Measurements from ENCODE around the gene CLEC7A. TPM values are rescaled to one million over a fixed set of nuclear protein-coding genes. Genes with fewer than 3 reads are reported as not detected.

CLEC7A gene
- total RNA-seq, 2 experiments from 2014 or later = not detected

DNA sequence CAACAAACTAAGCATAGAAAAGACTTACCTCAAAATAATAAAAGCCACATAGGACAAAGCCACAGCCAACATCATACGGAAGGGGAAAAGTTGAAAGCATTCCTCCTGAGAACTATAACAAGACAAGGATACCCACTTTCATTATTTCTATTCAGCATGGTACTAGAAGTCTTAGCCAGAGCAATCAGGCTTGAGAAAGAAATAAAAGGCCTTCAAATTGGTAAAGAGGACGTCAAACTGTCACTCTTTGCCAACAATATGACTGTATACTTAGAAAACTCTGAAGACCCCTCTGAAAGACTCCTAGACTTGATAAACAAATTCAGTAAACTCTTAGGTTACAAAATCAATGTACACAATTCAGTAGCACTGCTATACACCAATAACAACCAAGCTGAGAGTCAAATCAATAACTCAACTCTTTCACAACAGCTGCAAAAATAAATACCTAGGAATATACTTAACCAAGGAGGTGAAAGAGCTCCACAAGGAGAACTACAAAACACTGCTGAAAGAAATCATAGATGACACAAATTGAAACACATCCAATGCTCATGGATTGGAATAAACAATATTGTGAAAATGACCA, 19.6 kb downstream of the CLEC7A start:
- H3K4me3 Mint-ChIP-seq = no peak overlapping the region
- no peak for DNase-seq
- CTCF ChIA-PET = no interaction called here
- no peak overlapping the region for H3K27ac Mint-ChIP-seq
- peaks cover 2% of the 10 kb centered on the region for H3K9me3 Mint-ChIP-seq
- no peaks in the 10 kb centered on the region for H3K27me3 Mint-ChIP-seq (ENCODE audit: low read depth)
- intact Hi-C loops (cut with micrococcal nuclease) = no loop called here
- H3K4me1 Mint-ChIP-seq (ENCODE audit: low read depth) = no peaks in the 10 kb centered on the region
- no peaks in the 10 kb centered on the region for H3K36me3 Mint-ChIP-seq (ENCODE audit: low read depth)

DNA sequence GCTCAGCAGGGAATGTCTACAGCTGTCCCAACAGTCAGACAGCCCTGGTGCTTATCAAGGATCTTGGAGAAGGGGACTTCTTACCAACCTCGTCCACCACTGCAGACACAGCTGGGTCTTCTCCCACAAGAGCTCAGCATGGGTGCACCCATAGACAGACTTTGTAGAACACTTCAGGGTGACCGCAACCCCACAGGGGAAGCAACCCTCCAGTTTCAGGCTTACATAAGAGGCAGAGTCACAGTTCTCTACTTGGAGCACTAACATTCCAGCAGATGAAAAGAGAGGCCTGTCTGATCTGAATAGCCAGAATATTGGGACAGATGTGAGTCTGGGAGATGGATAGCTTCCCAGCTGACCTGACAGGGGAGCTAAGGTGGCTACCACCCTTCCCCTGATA, 27.7 kb downstream of the CLEC7A start:
- Mint-ChIP-seq H3K4me1 (ENCODE audit: low read depth) (no peaks in the 10 kb centered on the region), H3K4me3 (no peak overlapping the region), H3K27me3 (ENCODE audit: low read depth) (peaks cover 3% of the 10 kb centered on the region), H3K9me3 (peaks cover 2% of the 10 kb centered on the region), H3K27ac (no peak overlapping the region), H3K36me3 (ENCODE audit: low read depth) (no peaks in the 10 kb centered on the region)
- CTCF ChIA-PET = no interaction called here
- DNase-seq = no peak
- intact Hi-C loops (cut with micrococcal nuclease) = no loop called here

DNA sequence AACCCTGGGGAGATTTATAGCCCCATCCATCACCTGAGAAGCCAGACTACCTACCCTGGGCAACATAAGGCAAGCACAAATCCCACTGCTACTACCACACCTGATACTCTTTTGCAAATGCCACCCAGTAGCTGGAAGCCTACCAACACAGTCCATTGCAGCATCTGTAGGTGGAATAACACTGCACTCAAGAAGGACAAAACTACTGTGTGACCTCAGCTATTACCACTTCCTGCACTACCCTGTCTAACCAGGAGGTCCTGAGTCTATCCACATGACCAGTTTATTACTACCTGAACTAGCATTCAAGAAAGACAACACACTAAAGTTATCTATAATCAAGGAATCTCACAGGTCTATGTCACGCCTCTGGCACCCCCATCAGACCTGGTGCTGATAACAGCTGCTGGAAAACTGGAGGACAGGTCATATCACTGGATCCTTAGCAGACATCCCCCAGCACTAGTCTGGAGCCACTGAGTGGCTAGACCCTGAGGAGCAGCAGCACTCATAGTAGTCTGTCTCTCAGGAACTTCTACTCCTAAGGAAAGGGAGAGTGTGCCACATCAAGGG, 28.3 kb downstream of the CLEC7A start:
- no peaks in the 10 kb centered on the region for H3K9me3 Mint-ChIP-seq
- CTCF ChIA-PET = no interaction called here
- no peaks in the 10 kb centered on the region for H3K36me3 Mint-ChIP-seq (ENCODE audit: low read depth)
- intact Hi-C loops (cut with micrococcal nuclease) = no loop called here
- no peak overlapping the region for H3K27ac Mint-ChIP-seq
- no peak for DNase-seq
- no peaks in the 10 kb centered on the region for H3K4me1 Mint-ChIP-seq (ENCODE audit: low read depth)
- H3K27me3 Mint-ChIP-seq (ENCODE audit: low read depth) = peaks cover 3% of the 10 kb centered on the region
- H3K4me3 Mint-ChIP-seq = no peak overlapping the region

DNA sequence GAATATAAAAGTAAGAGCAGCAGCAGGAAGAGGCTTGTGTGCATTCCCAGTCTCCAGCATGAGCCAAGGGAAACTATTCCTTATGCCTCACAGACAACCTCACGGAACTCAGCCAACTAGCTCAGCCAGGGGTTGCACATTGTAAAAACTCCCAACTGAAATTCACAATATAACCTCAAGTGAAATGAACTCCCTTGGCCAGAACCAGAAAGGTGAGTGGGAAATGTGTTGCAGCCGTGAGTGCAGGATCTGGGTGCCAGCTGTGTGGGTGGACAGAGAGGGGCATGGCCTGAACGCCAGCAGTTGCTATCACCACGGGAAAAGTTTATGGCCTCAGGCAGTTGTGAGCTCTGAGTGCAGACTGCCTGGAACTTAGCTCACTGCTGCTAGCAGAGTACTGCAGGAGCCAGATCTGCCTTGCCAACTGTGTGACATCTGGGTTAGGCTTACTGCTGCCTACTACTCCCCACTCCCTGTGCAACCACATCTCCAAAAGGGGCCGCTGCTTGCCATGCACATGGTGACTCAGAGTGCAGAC, 28.9 kb downstream of the CLEC7A start:
- Mint-ChIP-seq H3K36me3 (ENCODE audit: low read depth) (no peaks in the 10 kb centered on the region), H3K27me3 (ENCODE audit: low read depth) (peaks cover 3% of the 10 kb centered on the region), H3K4me3 (no peak overlapping the region), H3K9me3 (no peaks in the 10 kb centered on the region), H3K27ac (no peak overlapping the region), H3K4me1 (ENCODE audit: low read depth) (no peaks in the 10 kb centered on the region)
- intact Hi-C loops (cut with micrococcal nuclease) = no loop called here
- DNase-seq = no peak
- CTCF ChIA-PET = interaction anchor here (0.6 kb wide), 1 partner anchor 578 kb away, joined by 3 read pairs; no protein-coding TSS in a partner anchor

DNA sequence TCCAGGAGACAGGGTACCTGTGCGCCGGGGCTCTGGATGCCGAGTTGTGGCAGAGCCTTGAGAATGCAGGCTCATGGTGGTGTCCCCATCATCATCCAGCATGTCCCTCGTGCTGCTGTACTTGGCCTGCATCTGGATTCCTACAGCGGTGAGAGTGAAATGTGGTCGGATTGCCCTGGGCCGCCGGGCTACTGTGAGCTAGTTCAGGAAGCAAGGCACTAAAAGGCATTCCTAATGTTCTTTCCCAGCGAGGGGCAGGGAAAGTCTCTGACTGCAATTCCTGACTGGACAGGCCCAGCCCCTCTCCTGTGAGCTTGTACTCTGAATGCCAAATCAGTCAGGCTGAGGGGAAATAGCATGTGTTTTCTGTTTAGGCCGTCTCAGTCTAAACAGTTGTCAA, 31.2 kb downstream of the CLEC7A start, which contains the start of gene CLEC1A:
Gene CLEC1A (minus strand): TSS at position 195 of the 400 bp plus-strand sequence. CDS start 63 bp downstream, at position 132.
- H3K36me3 Mint-ChIP-seq (ENCODE audit: low read depth) = no peaks in the 10 kb centered on the region
- no peak for DNase-seq
- intact Hi-C loops (cut with micrococcal nuclease) = no loop called here
- H3K27ac Mint-ChIP-seq = no peak within 1 kb of the TSS
- CTCF ChIA-PET = interaction anchor here (1.0 kb wide), 1 partner anchor 41 kb away, joined by 4 read pairs; no protein-coding TSS in a partner anchor
- peaks cover 3% of the 10 kb centered on the region for H3K27me3 Mint-ChIP-seq (ENCODE audit: low read depth)
- no peak within 1 kb of the TSS for H3K4me3 Mint-ChIP-seq
- no peaks in the 10 kb centered on the region for H3K4me1 Mint-ChIP-seq (ENCODE audit: low read depth)
- H3K9me3 Mint-ChIP-seq = no peaks in the 10 kb centered on the region

DNA sequence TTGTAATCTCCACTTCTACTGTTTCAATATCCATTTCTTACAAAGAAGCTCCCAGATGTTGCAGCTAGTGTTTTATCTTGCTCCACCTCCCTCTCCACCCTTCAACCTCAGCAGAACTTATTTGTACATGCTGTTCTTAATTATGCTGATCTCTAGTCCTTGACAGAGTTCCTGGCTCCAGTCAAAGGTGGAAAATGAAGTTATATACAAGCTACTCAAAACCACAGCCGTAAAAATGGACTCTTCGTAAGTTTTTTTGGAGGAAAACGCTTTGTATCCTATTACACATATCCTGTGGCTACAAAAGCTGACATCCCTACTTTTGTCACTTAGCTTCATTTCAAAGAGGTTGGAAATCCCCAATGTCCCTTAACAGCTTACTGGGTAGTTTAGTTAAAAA, 32.5 kb downstream of the CLEC7A start:
- intact Hi-C loops (cut with micrococcal nuclease) = no loop called here
- no peak for DNase-seq
- Mint-ChIP-seq H3K27ac (no peak overlapping the region), H3K4me1 (ENCODE audit: low read depth) (no peaks in the 10 kb centered on the region), H3K4me3 (no peak overlapping the region), H3K27me3 (ENCODE audit: low read depth) (no peaks in the 10 kb centered on the region), H3K9me3 (no peaks in the 10 kb centered on the region), H3K36me3 (ENCODE audit: low read depth) (no peaks in the 10 kb centered on the region)
- CTCF ChIA-PET = no interaction called here

DNA sequence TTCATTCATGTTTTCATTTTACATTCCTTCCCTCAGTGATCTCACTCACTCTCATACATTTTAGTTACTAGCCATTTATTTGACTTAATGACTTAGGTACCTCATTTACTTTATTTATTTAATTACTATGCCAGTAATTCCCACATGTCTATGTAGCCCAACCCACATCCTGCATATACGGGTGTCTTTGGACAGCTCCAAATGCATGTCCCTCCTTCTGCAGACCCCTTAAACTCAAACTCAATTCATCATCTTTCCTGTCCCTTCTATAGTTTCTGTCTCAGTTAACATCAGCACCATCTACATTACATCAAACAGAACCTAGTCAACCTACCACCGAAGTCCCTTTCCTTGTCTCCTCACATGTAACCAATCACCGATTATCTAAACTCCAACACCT, 34.0 kb downstream of the CLEC7A start:
- no peaks in the 10 kb centered on the region for H3K27me3 Mint-ChIP-seq (ENCODE audit: low read depth)
- H3K36me3 Mint-ChIP-seq (ENCODE audit: low read depth) = no peaks in the 10 kb centered on the region
- no peak overlapping the region for H3K27ac Mint-ChIP-seq
- H3K4me3 Mint-ChIP-seq = no peak overlapping the region
- no peaks in the 10 kb centered on the region for H3K4me1 Mint-ChIP-seq (ENCODE audit: low read depth)
- no peaks in the 10 kb centered on the region for H3K9me3 Mint-ChIP-seq
- intact Hi-C loops (cut with micrococcal nuclease) = no loop called here
- no peak for DNase-seq
- CTCF ChIA-PET = no interaction called here

DNA sequence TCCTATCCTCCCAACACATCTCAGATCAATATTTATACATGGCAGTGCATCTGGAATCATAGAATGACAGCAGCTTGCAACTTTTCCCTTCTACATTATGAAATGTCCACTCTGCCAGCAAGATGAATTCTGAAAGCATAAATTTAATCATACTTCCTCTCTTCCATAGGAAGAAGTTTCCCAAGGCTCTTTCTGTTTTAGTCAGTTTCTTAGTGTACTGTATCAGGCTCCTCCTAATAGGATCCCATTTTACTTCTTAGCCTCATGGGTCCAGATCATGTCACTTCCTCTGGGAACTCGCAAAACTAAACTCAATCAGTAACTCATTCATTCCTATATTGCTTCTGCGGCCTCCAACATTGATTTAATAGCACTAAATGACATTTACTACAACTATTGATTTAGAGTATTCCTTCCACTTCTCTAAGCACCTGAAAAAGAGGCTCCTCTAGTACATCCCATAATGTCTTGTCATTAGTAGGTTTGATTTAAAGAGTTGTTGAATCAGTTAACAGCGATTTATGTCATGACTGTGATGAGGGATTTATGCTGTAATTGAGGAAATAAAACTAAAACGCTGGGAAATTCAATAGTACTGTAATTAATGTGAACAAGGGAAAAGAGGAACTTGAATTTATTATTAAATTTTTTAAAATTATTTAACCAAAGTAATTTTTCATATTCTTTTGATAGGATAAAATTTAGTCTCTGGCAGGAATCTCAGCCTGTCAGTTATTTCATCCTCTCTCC, 35.2 kb downstream of the CLEC7A start:
- intact Hi-C loops (cut with micrococcal nuclease) = no loop called here
- CTCF ChIA-PET = interaction anchor here (0.8 kb wide), 1 partner anchor 281 kb away, joined by 4 read pairs; no protein-coding TSS in a partner anchor

DNA sequence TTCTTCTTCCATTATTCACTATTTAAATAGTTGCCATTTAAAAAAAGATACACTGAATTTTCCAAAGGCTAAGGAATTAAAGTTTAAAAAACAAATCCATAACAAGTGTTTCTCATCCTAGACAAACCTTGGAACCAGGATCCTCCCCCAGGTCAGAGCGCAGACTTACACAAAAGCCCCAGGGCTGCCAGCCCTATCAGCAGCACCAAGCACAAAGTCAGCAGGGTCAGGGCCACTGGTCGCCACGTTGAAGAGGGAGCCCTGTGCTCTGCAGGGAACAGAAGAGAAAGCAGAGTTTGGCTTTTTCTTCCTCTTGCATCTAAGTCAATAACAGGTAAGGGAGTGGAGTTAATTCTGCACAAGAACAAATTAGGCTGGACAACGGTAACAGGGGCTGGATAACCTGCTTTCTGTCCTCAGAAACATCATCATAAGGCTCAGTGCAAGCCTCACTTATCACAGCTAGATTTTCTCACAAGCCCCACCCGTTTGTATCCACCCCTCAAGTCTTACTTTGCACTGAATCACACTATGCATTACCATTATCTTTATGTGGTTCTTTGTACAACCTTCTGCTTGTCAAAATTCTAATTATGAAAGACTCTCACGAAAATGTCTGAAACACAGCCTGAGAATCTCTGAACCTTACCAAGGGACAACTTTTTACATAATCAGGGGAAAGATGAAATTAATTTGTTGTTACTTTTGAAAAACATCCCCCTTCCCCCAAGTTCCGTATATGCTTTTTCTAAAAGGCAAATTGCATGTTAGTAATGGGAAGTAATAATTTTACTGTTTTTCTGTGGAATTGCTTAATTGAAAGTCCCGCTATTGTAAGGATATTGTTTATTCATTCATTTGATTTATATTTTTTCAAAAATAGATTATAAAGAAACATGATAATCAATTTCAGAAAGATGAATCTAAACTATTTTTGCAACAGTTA, 40.8 kb downstream of the CLEC7A start:
- intact Hi-C loops (cut with micrococcal nuclease) = no loop called here
- Mint-ChIP-seq H3K27ac (no peak overlapping the region), H3K4me3 (no peak overlapping the region), H3K4me1 (ENCODE audit: low read depth) (peaks cover 3% of the 10 kb centered on the region), H3K27me3 (ENCODE audit: low read depth) (no peaks in the 10 kb centered on the region), H3K9me3 (peaks cover 5% of the 10 kb centered on the region), H3K36me3 (ENCODE audit: low read depth) (peaks cover 2% of the 10 kb centered on the region)
- CTCF ChIA-PET = interaction anchor here (1.1 kb wide), 1 partner anchor 272 kb away, joined by 4 read pairs; no protein-coding TSS in a partner anchor
- no peak for DNase-seq

More for the DNA sequence above, 35.2 kb downstream of the CLEC7A start:
- DNase-seq = no peak
- H3K36me3 Mint-ChIP-seq (ENCODE audit: low read depth) = no peaks in the 10 kb centered on the region
- H3K9me3 Mint-ChIP-seq = no peaks in the 10 kb centered on the region
- no peak overlapping the region for H3K4me3 Mint-ChIP-seq
- no peaks in the 10 kb centered on the region for H3K27me3 Mint-ChIP-seq (ENCODE audit: low read depth)
- H3K27ac Mint-ChIP-seq = no peak overlapping the region
- peaks cover 3% of the 10 kb centered on the region for H3K4me1 Mint-ChIP-seq (ENCODE audit: low read depth)

DNA sequence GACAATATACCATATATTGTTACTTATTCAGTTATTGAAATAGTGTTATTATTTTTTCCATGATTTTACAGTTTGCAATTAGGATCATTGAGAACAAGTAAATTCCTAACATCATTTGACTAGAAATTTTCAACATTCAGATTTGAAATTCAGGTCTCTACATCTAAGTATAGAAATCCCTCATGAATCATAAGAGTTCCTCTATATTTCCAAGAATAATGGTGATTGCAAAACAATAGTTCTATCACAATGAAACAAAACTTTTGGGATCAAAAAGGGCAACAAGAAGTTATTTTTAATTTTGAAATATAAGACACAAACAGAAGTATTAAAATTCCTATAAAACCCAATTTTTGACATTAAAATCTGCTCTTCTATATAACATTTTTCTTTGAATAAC, 42.0 kb downstream of the CLEC7A start:
- intact Hi-C loops (cut with micrococcal nuclease) = no loop called here
- Mint-ChIP-seq H3K4me3 (no peak overlapping the region), H3K27me3 (ENCODE audit: low read depth) (no peaks in the 10 kb centered on the region), H3K36me3 (ENCODE audit: low read depth) (peaks cover 2% of the 10 kb centered on the region), H3K4me1 (ENCODE audit: low read depth) (peaks cover 3% of the 10 kb centered on the region), H3K27ac (no peak overlapping the region), H3K9me3 (peaks cover 9% of the 10 kb centered on the region)
- no peak for DNase-seq
- CTCF ChIA-PET = no interaction called here

DNA sequence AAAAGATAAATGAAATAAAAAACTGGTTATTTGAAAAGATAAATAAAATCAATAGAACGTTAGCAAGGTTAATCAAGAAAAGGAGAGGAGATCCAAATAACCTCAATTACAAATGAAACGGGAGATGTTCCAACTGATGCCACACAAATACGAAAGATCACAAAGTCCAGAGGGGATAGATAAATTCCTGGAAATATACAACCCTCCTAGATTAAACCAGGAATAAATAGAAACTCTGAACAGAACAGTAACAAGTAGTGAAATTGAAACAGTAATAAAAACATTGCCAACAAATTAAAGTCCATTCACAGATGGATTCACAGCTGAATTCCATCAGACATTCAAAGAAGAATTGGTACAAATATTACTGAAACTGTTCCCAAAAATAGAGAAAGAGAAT, 43.6 kb downstream of the CLEC7A start:
- intact Hi-C loops (cut with micrococcal nuclease) = no loop called here
- Mint-ChIP-seq H3K36me3 (ENCODE audit: low read depth) (peaks cover 2% of the 10 kb centered on the region), H3K9me3 (peaks cover 9% of the 10 kb centered on the region), H3K27ac (no peak overlapping the region), H3K27me3 (ENCODE audit: low read depth) (no peaks in the 10 kb centered on the region), H3K4me3 (no peak overlapping the region), H3K4me1 (ENCODE audit: low read depth) (peaks cover 3% of the 10 kb centered on the region)
- DNase-seq = no peak
- CTCF ChIA-PET = no interaction called here

DNA sequence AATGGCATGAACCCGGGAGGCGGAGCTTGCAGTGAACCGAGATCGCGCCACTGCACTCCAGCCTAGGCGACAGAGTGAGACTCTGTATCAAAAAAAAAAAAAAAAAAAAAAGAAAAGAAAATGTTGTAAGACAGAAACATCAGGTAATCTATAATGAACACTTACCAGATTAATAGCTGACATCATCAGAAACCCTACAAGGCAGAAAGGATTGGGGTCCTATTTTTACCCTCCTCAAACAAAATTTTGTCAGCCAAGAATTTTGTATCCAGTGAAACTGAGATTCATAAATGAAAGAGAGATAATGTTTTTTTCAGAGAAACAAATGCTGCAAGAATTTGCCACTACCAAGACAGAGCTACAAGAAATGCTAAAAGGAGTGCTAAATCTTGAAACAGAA, 45.3 kb downstream of the CLEC7A start:
- CTCF ChIA-PET = no interaction called here

More for the DNA sequence above, 45.3 kb downstream of the CLEC7A start:
- no peak overlapping the region for H3K27ac Mint-ChIP-seq
- no peaks in the 10 kb centered on the region for H3K27me3 Mint-ChIP-seq (ENCODE audit: low read depth)
- peaks cover 2% of the 10 kb centered on the region for H3K36me3 Mint-ChIP-seq (ENCODE audit: low read depth)
- H3K9me3 Mint-ChIP-seq = peaks cover 9% of the 10 kb centered on the region
- intact Hi-C loops (cut with micrococcal nuclease) = no loop called here
- no peak overlapping the region for H3K4me3 Mint-ChIP-seq
- H3K4me1 Mint-ChIP-seq (ENCODE audit: low read depth) = no peaks in the 10 kb centered on the region
- no peak for DNase-seq

Data from activated naive CD4-positive, alpha-beta T cell treated with anti-CD3 and anti-CD28 coated beads for 36 hours (primary cell).